ENCODE results near the gene ABHD10.

GRCh38 chr3:112034436-112034835 lies 55.6 kb downstream of the ABHD10 start, which contains the start of gene TMPRSS7:
- no peak for TF ChIP-seq GATA2 (IDR thresholded peaks at IDR 0.05; ENCODE audit: low read depth, low read length)
- TF ChIP-seq GATA3 (IDR thresholded peaks at IDR 0.05; ENCODE audit: low read depth, low read length): no peak
